NCI-H2171 (cell line): Measurements from ENCODE around the gene PSPC1.
"Not testable (repeated sequence)": the region's sequence is repeated elsewhere in the genome, so short reads cannot be mapped to it uniquely, and the experiment has no call there.

Experiments
- DNase-seq: peaks from one replicate; lab custom pipeline; 2025; lab: John Stamatoyannopoulos, UW

PSPC1 gene

DNA sequence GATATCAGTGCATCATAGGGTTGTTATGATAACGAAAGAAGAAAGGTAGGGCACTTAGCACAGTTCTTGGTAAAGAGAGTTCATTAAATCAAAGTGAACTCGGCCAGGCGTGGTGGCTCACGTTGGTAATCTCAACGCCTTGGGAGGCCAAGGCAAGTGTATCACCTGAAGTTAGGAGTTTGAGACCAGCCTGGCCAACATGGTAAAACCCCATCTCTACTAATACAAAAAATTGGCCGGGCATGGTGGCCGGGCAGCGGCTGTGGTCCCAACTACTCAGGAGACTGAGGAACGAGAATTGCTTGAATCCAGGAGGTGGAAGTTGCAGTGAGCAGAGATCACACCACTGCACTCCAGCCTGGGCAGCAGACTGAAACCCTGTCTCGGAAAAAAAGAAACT, 19.1 kb downstream of the PSPC1 start:
- no peak for DNase-seq

GRCh38 chr13:19759669-19760068, 23.1 kb downstream of the PSPC1 start:
- no peak for DNase-seq

- no peak for DNase-seq
Measured at GRCh38 chr13:19742643-19743042, 40.1 kb downstream of the PSPC1 start.

DNA sequence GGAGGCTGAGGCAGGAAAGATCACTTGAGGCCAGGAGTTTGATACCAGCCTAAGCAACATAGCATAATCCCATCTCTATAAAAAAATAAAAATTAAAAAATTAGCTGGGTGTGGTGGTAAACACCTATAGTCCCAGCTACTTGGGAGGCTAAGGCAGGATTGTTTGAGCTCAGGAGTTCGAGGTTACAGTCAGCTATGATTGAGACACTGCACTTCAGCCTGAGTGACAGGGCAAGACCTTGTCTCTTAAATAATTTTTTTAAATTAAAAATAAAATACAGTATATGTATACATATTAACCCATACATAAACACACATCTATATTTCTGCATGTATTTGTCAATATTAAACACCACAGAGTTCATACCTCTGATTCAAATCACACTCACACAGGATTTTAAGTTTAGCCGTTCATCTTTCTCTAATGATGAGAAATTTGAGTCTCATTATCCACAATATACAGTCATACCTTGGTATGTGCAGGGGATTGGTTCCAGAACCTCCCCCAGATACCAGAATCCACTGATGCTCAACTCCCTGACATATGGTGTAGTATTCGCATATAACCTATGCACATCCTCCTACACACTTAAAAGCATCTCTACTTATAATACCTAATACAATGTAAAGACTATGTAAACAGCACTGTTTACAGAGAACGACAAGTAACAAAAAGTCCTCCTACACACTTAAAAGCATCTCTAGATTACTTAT, 44.7 kb downstream of the PSPC1 start:
- DNase-seq, result no peak

GRCh38 chr13:19726611-19727010, 56.1 kb downstream of the PSPC1 start:
- no peak for DNase-seq

GRCh38 chr13:19725320-19725719, 57.4 kb downstream of the PSPC1 start:
- no peak for DNase-seq

GRCh38 chr13:19720039-19720438, 62.7 kb downstream of the PSPC1 start:
- no peak for DNase-seq

DNA sequence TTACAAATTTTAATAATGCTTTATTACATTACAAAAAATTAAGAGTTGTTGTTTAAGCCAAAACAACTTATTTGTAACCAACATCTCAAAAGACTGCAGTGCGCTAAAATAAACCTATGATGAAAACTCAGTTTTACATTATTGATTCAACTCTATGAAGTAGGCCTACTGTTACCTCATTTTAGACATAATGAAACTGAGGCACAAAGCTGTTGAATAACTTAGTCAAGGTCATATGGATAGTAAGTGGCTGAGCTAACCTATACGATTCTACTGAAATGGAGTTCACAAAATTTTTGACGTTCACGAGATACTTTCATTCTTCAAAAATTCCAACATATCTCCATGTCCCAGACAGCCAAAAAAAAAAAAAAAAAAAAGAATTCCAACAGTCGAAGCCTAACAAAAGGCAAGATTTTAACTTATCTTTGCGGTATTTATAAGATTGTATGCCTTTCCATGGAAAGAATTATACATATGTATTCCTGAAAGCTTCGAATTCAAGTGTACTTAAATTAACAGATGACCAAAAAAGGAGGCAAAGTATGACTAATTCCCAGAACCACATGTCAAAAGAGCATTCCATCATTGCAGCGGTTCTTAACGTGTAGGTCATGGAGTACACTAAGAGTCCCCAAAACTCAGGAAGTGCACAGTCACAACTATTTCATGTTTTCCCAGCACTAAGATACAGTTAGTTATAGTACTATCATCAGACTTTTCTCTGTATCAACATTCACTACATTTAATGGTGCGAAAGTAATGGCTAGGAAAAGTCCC, 69.4 kb downstream of the PSPC1 start:
- no peak for DNase-seq

DNA sequence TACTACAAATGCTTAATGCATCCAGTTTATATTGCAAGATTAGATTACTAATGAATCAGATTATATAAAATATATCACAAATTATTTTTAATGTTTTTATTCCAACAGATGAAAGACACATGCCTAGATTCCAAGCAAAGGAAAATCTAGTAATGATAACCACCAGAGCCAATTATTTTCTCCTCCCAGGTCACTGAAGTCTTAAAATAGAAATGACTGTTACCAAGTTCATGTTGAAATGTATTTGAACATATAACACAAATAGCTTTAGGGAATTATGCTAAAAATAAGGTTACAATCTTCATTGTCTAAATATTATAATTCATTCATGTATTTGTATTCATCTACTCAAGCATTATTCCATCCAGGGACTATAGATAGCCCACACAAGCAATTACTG, 73.0 kb downstream of the PSPC1 start:
- DNase-seq, result not testable (repeated sequence)

- not testable (repeated sequence) for DNase-seq
Measured at GRCh38 chr13:19709039-19709438, 73.7 kb downstream of the PSPC1 start.

DNA sequence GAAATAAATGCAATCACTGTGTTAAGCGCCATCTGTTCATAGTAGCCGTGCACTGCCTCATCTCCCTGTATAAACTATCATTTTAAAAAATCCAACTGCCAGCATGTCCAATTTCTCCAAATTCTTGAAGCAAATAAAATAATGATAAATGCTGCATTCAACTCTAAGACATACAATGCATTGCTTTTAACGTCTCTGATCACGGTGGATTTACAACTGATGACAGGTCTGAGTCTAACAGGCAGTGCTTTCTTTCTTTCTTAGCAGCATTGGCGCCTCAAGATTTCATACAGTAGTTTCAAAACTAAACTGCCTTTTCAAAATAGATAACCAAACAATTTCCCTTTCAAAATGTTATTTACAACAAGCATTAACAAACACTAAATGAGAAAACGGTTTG, 78.5 kb downstream of the PSPC1 start:
- DNase-seq, result not testable (repeated sequence)

GRCh38 chr13:19701619-19702018, 81.1 kb downstream of the PSPC1 start:
- not testable (repeated sequence) for DNase-seq

DNA sequence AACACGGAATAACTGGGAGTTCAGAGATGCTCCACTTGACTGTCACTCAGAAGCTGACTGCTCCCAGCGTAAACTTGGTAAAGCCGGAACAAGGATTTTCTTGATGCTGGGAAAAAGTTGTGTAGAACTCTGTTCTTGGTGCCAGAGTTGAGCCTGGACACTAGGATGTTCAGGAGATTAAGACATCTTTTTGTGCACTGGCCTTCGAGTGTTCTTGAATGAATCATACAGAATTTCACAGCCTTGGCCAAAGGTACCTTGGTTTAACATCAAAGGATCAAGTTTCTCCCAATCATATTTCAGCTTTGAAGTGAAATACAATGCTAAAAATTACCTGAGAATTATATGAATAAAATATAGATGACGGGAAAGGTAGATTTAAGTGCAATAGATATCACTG, 81.8 kb downstream of the PSPC1 start:
- not testable (repeated sequence) for DNase-seq

DNA sequence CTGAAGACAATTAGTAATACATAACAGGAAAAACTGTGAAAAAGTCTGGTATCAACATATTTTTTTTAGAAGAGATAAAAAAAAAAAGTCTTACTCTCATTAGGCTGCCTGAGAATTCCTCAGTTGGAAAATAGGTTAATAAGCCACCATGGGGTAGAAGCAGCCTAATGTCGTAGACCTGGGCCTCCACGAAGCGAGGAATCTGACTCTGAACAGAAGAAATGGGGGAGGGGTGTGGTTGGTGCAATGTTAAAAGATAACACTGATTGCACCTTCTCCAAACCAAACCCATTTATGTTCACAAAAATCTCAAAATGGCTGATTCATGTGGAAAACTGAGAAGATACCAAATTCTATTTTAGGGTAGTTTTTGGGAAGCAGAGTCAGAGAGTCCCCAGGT, 86.9 kb downstream of the PSPC1 start:
- no peak for DNase-seq

GRCh38 chr13:19695428-19695827, 87.3 kb downstream of the PSPC1 start:
- DNase-seq, result no peak

GRCh38 chr13:19691447-19691846, 91.3 kb downstream of the PSPC1 start:
- not testable (repeated sequence) for DNase-seq

DNA sequence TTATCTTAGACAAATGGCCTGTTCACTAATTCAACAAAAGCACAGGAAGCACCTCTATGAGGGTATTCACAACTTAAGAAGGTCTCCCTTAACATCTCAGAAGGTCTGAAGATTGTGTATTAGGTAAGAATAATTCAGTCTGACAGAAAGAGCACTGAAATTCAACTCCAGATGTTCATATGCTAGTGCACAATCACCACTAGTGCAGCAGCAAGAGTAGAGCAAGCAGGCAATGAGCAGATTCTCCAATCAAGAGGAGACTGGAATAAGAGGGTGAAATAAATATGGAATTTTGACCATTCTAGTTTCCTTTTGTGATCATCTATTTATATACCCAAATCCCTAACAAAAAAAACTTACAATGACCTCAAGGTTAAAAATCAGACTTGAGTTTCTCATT, 97.3 kb downstream of the PSPC1 start:
- no peak for DNase-seq

GRCh38 chr13:19685034-19685433, 97.7 kb downstream of the PSPC1 start:
- DNase-seq, result no peak

- DNase-seq, result no peak
Measured at GRCh38 chr13:19681517-19681916, 101.2 kb downstream of the PSPC1 start.

- DNase-seq, result no peak
Measured at GRCh38 chr13:19680751-19681150, 102.0 kb downstream of the PSPC1 start.

DNA sequence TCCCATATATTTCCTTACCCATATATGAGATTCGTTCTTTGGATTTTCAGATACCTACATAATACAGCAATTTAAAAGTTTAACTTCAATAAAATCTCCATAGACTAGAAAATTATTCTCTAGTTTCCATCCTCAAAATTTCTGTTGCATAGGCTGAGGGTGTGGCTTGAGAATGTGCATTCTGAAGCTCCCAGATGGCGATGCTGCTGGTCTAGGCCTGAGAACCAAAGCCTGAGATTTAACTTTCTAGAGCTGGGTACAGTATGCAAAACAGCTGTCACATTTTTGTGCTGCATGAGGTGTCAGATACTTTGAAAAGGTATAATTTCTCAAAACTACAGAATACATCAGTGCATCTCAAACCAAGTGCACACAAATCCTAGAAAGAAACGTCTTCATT, 106.6 kb downstream of the PSPC1 start:
- no peak for DNase-seq

- no peak for DNase-seq
Measured at GRCh38 chr13:19674898-19675297, 107.8 kb downstream of the PSPC1 start.
